GM18951 (cell line): ENCODE measurements around the gene OR10AD1.
"Not testable (repeated sequence)": the region's sequence is repeated elsewhere in the genome, so short reads cannot be mapped to it uniquely, and the experiment has no call there.

ENCODE experiments used
- POLR2A ChIP-seq: IDR thresholded peaks from 4 replicates; pipeline ENCODE4 v1.6.1; 2011; ENCODE audit warnings: mild to moderate bottlenecking; ENCODE audit not compliant: insufficient read length, insufficient read depth; ENCODE audit errors: extremely low read depth
- in situ Hi-C: fragments of 300-500 bp; cut with MboI; formaldehyde crosslinking; loops from one replicate; pipeline ENCODE4 v1.12.0; 2022; ENCODE audit warnings: low sequenced_read_pairs, mixed read lengths, inconsistent platforms; ENCODE audit not compliant: unreplicated experiment

OR10AD1 gene

GRCh38 chr12:48203192-48203591 lies at the start of gene OR10AD1:
Gene OR10AD1, minus strand, starts transcription at chr12:48203292. Its CDS starts 0 bp downstream, at chr12:48203292.
- TF ChIP-seq POLR2A = no peak
- in situ Hi-C loops = no loop called here

GRCh38 chr12:48247181-48247966 lies 44.3 kb upstream of the OR10AD1 start:
- no peak for TF ChIP-seq POLR2A
- in situ Hi-C loops = no loop called here

- no peak for TF ChIP-seq POLR2A
- in situ Hi-C loops = no loop called here
Observed at GRCh38 chr12:48237162-48237561, 34.1 kb upstream of the OR10AD1 start.

GRCh38 chr12:48235796-48236333 lies 32.8 kb upstream of the OR10AD1 start:
- no peak for TF ChIP-seq POLR2A
- in situ Hi-C loops = no loop called here

GRCh38 chr12:48231169-48231958 lies 28.3 kb upstream of the OR10AD1 start:
- in situ Hi-C loops = not testable (repeated sequence)

GRCh38 chr12:48224533-48224932 lies 21.4 kb upstream of the OR10AD1 start:
- in situ Hi-C loops = not testable (repeated sequence)

GRCh38 chr12:48221645-48222044 lies 18.6 kb upstream of the OR10AD1 start:
- in situ Hi-C loops = no loop called here
- TF ChIP-seq POLR2A = no peak

GRCh38 chr12:48220701-48221100 lies 17.6 kb upstream of the OR10AD1 start:
- in situ Hi-C loops = no loop called here
- TF ChIP-seq POLR2A = no peak

- no peak for TF ChIP-seq POLR2A
- in situ Hi-C loops = no loop called here
Observed at GRCh38 chr12:48219631-48220030, 16.5 kb upstream of the OR10AD1 start.

- in situ Hi-C loops = no loop called here
- no peak for TF ChIP-seq POLR2A
Observed at GRCh38 chr12:48216785-48217184, 13.7 kb upstream of the OR10AD1 start.

GRCh38 chr12:48209495-48209894 lies 6.4 kb upstream of the OR10AD1 start:
- in situ Hi-C loops = not testable (repeated sequence)

- in situ Hi-C loops = no loop called here
- TF ChIP-seq POLR2A = no peak
Observed at GRCh38 chr12:48202766-48203165, 326 bp downstream of the OR10AD1 start.

GRCh38 chr12:48201516-48201915 lies 1.6 kb downstream of the OR10AD1 start:
- in situ Hi-C loops = no loop called here
- TF ChIP-seq POLR2A = no peak

- no peak for TF ChIP-seq POLR2A
- in situ Hi-C loops = no loop called here
Observed at GRCh38 chr12:48201091-48201490, 2.0 kb downstream of the OR10AD1 start.

GRCh38 chr12:48199774-48200221 lies 3.3 kb downstream of the OR10AD1 start:
- no peak for TF ChIP-seq POLR2A
- in situ Hi-C loops = no loop called here
